Measurements from ENCODE around the gene QSER1. TPM values are rescaled to one million over a fixed set of nuclear protein-coding genes. Genes with fewer than 3 reads are reported as not detected.
A peak's percentile ranks its signal among the peaks of the same experiment; 100 is the strongest.

QSER1 gene
- total RNA-seq (10 to 100 TPM; 11.9 to 13.0 TPM), polyA plus RNA-seq (1 to 10 TPM in 1 of 2 donors, under 1 TPM in 1; 0.18 to 1.1 TPM)

DNA sequence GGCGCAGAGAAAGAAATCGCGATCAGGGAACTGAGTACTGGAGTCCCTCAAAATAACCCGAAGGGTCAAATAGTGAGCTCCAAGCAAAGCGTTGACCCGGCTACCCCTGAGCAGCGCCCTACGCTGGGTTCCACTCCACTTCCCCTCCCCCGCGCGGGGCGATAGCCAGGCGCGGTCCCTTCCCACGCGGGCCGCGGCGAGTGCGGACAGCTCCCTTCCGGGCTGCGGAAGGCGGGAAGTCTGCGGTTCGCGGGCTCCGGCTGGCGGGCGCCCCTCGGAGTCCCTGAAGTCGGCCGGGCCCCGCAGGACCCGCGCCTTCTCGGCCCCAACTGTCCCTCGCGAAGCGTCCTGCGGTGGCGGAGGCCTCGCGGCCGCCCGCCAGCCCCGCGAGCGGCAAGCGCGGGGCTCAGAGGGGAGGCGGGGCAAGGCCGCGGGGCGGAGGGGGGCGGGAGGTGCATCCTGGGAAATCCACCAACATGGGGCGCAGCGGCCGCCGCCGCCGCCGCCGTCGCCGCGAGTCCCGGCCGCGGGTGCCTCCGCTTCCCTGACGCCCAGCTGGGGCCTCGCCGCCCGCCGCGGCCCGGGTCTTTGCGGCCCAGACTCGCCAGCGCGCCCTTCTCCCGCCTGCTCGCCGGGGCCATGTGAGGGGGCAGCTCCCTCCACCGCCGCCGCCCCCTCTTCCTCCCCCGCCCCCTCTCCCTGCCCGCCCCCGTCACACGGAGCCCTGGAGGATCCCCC, at the start of gene QSER1:
TSS of gene QSER1 (plus strand) at position 457 of the 738 bp plus-strand sequence. CDS start 315 bp downstream, outside the sequence.
- H3K27me3 ChIP-seq (ENCODE audit: insufficient read depth, low read length), result no peaks in the 10 kb centered on the region
- H3K4me3 ChIP-seq (ENCODE audit: low read length in 2 of 2), result peak within 1 kb of the TSS; percentile 72 to 76
- ChIA-PET CTCF (ENCODE audit: partially characterized antibody) (interaction anchor here (1.1 to 1.8 kb wide), 5 partner anchors 21 to 173 kb away, joined by 3 to 6 read pairs (median 4); partner anchors contain the start of gene TCP11L1), POLR2A (ENCODE audit: partially characterized antibody) (interaction anchor here (1.0 to 1.9 kb wide), 3 partner anchors 44 to 147 kb away, joined by 3 to 16 read pairs (median 5); partner anchors contain the start of gene TCP11L1)
- no peaks in the 10 kb centered on the region for H3K36me3 ChIP-seq (ENCODE audit: insufficient read depth, low read length)
- peak within 1 kb of the TSS; percentile 75 for H3K27ac ChIP-seq (ENCODE audit: low read depth, low read length)
- H3K9me3 ChIP-seq (ENCODE audit: control insufficient read depth in 1 of 2, low read length in 2 of 2), result no peaks in the 10 kb centered on the region
- peak; percentile 63 to 72 (median 67) for DNase-seq
- Mint-ChIP-seq H3K27me3 (no peaks in the 10 kb centered on the region), H3K9me3 (peaks cover 0 to under 1% (median 0%) of the 10 kb centered on the region in 8 donors), H3K36me3 (peaks cover 0 to 10% of the 10 kb centered on the region in 2 donors), H3K4me3 (peak within 1 kb of the TSS; percentile 87 to 96 (median 94)), H3K4me1 (peaks cover 17 to 34% (median 26%) of the 10 kb centered on the region in 4 donors), H3K27ac (peak within 1 kb of the TSS; percentile 86 to 94 (median 93))
- peaks cover 17% of the 10 kb centered on the region for H3K4me1 ChIP-seq (ENCODE audit: insufficient read depth, low read length)
- intact Hi-C loops (cut with micrococcal nuclease), result loop anchor here (1.0 to 5.0 kb wide), 7 partner anchors 100 to 1385 kb away; partner anchors contain the start of genes CSTF3, DEPDC7, EIF3M and ELP4

GRCh38 chr11:32843544-32843943, 49.1 kb upstream of the QSER1 start:
- intact Hi-C loops (cut with micrococcal nuclease), result no loop called here
- no peak for DNase-seq
- Mint-ChIP-seq H3K9me3 (peaks cover 0 to 8% (median 2%) of the 10 kb centered on the region in 8 donors), H3K36me3 (no peaks in the 10 kb centered on the region), H3K27me3 (peaks cover 3 to 8% of the 10 kb centered on the region in 2 donors), H3K27ac (no peak overlapping the region), H3K4me3 (no peak overlapping the region), H3K4me1 (no peaks in the 10 kb centered on the region)
- Histone ChIP-seq H3K4me1 (ENCODE audit: insufficient read depth, low read length) (no peaks in the 10 kb centered on the region), H3K4me3 (ENCODE audit: low read length in 2 of 2) (no peak overlapping the region), H3K9me3 (ENCODE audit: control insufficient read depth in 1 of 2, low read length in 2 of 2) (no peaks in the 10 kb centered on the region), H3K36me3 (ENCODE audit: insufficient read depth, low read length) (no peaks in the 10 kb centered on the region), H3K27ac (ENCODE audit: low read depth, low read length) (no peak overlapping the region), H3K27me3 (ENCODE audit: insufficient read depth, low read length) (no peaks in the 10 kb centered on the region)
- POLR2A ChIA-PET (ENCODE audit: partially characterized antibody), result no interaction called here
- CTCF ChIA-PET (ENCODE audit: partially characterized antibody), result no interaction called here

DNA sequence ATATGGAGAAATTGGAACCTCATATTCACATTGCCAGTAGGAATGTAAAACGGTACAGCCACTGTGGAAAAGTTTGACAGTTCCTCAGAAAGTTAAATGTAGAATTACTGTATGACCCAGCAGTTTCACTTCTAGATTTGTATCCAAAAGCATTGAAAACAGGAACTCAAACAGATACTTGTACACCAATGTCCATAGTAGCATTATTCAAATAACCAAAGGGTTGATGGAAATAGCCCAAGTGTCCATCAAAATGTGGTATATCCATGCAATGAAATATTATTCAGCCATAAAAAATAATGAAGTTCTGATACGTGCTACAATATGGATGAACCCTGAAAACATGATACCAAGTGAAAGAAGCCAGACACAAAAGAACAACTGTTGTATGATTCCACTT, 45.1 kb upstream of the QSER1 start:
- Mint-ChIP-seq H3K36me3 (no peaks in the 10 kb centered on the region), H3K4me3 (no peak overlapping the region), H3K27ac (no peak overlapping the region), H3K9me3 (peaks cover 0 to 8% (median 2%) of the 10 kb centered on the region in 8 donors), H3K27me3 (peaks cover 3 to 8% of the 10 kb centered on the region in 2 donors), H3K4me1 (no peaks in the 10 kb centered on the region)
- H3K4me1 ChIP-seq (ENCODE audit: insufficient read depth, low read length), result no peaks in the 10 kb centered on the region
- H3K36me3 ChIP-seq (ENCODE audit: insufficient read depth, low read length), result no peaks in the 10 kb centered on the region
- ChIA-PET POLR2A (ENCODE audit: partially characterized antibody) (no interaction called here), CTCF (ENCODE audit: partially characterized antibody) (no interaction called here)
- H3K9me3 ChIP-seq (ENCODE audit: control insufficient read depth in 1 of 2, low read length in 2 of 2), result no peaks in the 10 kb centered on the region
- H3K27ac ChIP-seq (ENCODE audit: low read depth, low read length), result no peak overlapping the region
- DNase-seq, result no peak
- H3K4me3 ChIP-seq (ENCODE audit: low read length in 2 of 2), result no peak overlapping the region
- no peaks in the 10 kb centered on the region for H3K27me3 ChIP-seq (ENCODE audit: insufficient read depth, low read length)
- intact Hi-C loops (cut with micrococcal nuclease), result no loop called here

GRCh38 chr11:32849761-32850160, 42.9 kb upstream of the QSER1 start:
- POLR2A ChIA-PET (ENCODE audit: partially characterized antibody), result no interaction called here
- Mint-ChIP-seq H3K36me3 (no peaks in the 10 kb centered on the region), H3K4me3 (no peak overlapping the region), H3K4me1 (no peaks in the 10 kb centered on the region), H3K27ac (no peak overlapping the region), H3K9me3 (peaks cover 0 to 8% (median 2%) of the 10 kb centered on the region in 8 donors), H3K27me3 (peaks cover 3 to 8% of the 10 kb centered on the region in 2 donors)
- intact Hi-C loops (cut with micrococcal nuclease), result no loop called here
- DNase-seq, result no peak
- Histone ChIP-seq H3K4me1 (ENCODE audit: insufficient read depth, low read length) (no peaks in the 10 kb centered on the region), H3K4me3 (ENCODE audit: low read length in 2 of 2) (no peak overlapping the region), H3K9me3 (ENCODE audit: control insufficient read depth in 1 of 2, low read length in 2 of 2) (no peaks in the 10 kb centered on the region), H3K27ac (ENCODE audit: low read depth, low read length) (no peak overlapping the region), H3K36me3 (ENCODE audit: insufficient read depth, low read length) (no peaks in the 10 kb centered on the region), H3K27me3 (ENCODE audit: insufficient read depth, low read length) (no peaks in the 10 kb centered on the region)
- CTCF ChIA-PET (ENCODE audit: partially characterized antibody), result no interaction called here

GRCh38 chr11:32851251-32851650, 41.4 kb upstream of the QSER1 start:
- Mint-ChIP-seq H3K27ac (no peak overlapping the region), H3K27me3 (peaks cover 2 to 3% of the 10 kb centered on the region in 2 donors), H3K4me3 (no peak overlapping the region), H3K9me3 (peaks cover 0 to 8% (median 2%) of the 10 kb centered on the region in 8 donors), H3K4me1 (no peaks in the 10 kb centered on the region), H3K36me3 (no peaks in the 10 kb centered on the region)
- Histone ChIP-seq H3K4me3 (ENCODE audit: low read length in 2 of 2) (no peak overlapping the region), H3K27ac (ENCODE audit: low read depth, low read length) (no peak overlapping the region), H3K9me3 (ENCODE audit: control insufficient read depth in 1 of 2, low read length in 2 of 2) (no peaks in the 10 kb centered on the region), H3K36me3 (ENCODE audit: insufficient read depth, low read length) (no peaks in the 10 kb centered on the region), H3K4me1 (ENCODE audit: insufficient read depth, low read length) (no peaks in the 10 kb centered on the region), H3K27me3 (ENCODE audit: insufficient read depth, low read length) (no peaks in the 10 kb centered on the region)
- intact Hi-C loops (cut with micrococcal nuclease), result no loop called here
- CTCF ChIA-PET (ENCODE audit: partially characterized antibody), result no interaction called here
- POLR2A ChIA-PET (ENCODE audit: partially characterized antibody), result no interaction called here
- DNase-seq, result no peak

GRCh38 chr11:32852207-32852606, 40.4 kb upstream of the QSER1 start:
- H3K9me3 ChIP-seq (ENCODE audit: control insufficient read depth in 1 of 2, low read length in 2 of 2), result no peaks in the 10 kb centered on the region
- Mint-ChIP-seq H3K9me3 (peaks cover 0 to 8% (median 2%) of the 10 kb centered on the region in 8 donors), H3K4me1 (no peaks in the 10 kb centered on the region), H3K27ac (no peak overlapping the region), H3K36me3 (no peaks in the 10 kb centered on the region), H3K4me3 (no peak overlapping the region), H3K27me3 (peaks cover 2 to 3% of the 10 kb centered on the region in 2 donors)
- H3K4me1 ChIP-seq (ENCODE audit: insufficient read depth, low read length), result no peaks in the 10 kb centered on the region
- H3K27ac ChIP-seq (ENCODE audit: low read depth, low read length), result no peak overlapping the region
- no peak overlapping the region for H3K4me3 ChIP-seq (ENCODE audit: low read length in 2 of 2)
- ChIA-PET POLR2A (ENCODE audit: partially characterized antibody) (no interaction called here), CTCF (ENCODE audit: partially characterized antibody) (no interaction called here)
- no peaks in the 10 kb centered on the region for H3K36me3 ChIP-seq (ENCODE audit: insufficient read depth, low read length)
- H3K27me3 ChIP-seq (ENCODE audit: insufficient read depth, low read length), result no peaks in the 10 kb centered on the region
- intact Hi-C loops (cut with micrococcal nuclease), result no loop called here
- DNase-seq, result no peak

GRCh38 chr11:32855601-32856000, 37.0 kb upstream of the QSER1 start:
- peaks cover 0 to 5% of the 10 kb centered on the region in 2 donors for H3K27me3 Mint-ChIP-seq
- no peak overlapping the region for H3K4me3 Mint-ChIP-seq
- Histone ChIP-seq H3K9me3 (ENCODE audit: control insufficient read depth in 1 of 2, low read length in 2 of 2) (no peaks in the 10 kb centered on the region), H3K27ac (ENCODE audit: low read depth, low read length) (no peak overlapping the region), H3K27me3 (ENCODE audit: insufficient read depth, low read length) (no peaks in the 10 kb centered on the region), H3K4me3 (ENCODE audit: low read length in 2 of 2) (no peak overlapping the region), H3K4me1 (ENCODE audit: insufficient read depth, low read length) (no peaks in the 10 kb centered on the region), H3K36me3 (ENCODE audit: insufficient read depth, low read length) (no peaks in the 10 kb centered on the region)
- ChIA-PET POLR2A (ENCODE audit: partially characterized antibody) (no interaction called here), CTCF (ENCODE audit: partially characterized antibody) (no interaction called here)
- no peaks in the 10 kb centered on the region for H3K4me1 Mint-ChIP-seq
- no peaks in the 10 kb centered on the region for H3K36me3 Mint-ChIP-seq
- DNase-seq, result no peak
- H3K9me3 Mint-ChIP-seq, result no peaks in the 10 kb centered on the region
- H3K27ac Mint-ChIP-seq, result no peak overlapping the region
- intact Hi-C loops (cut with micrococcal nuclease), result no loop called here

Measured in CD4-positive, alpha-beta memory T cell (primary cell).